NCI-H2227 treated with DMSO at 0.1 percent for 48 hours (cell line): Measurements from ENCODE around the gene DUS1L.
A peak's percentile ranks its signal among the peaks of the same experiment; 100 is the strongest.

Source experiments
- DNase-seq: peaks from one replicate; lab custom pipeline; 2025; lab: John Stamatoyannopoulos, UW

The DUS1L gene

DNA sequence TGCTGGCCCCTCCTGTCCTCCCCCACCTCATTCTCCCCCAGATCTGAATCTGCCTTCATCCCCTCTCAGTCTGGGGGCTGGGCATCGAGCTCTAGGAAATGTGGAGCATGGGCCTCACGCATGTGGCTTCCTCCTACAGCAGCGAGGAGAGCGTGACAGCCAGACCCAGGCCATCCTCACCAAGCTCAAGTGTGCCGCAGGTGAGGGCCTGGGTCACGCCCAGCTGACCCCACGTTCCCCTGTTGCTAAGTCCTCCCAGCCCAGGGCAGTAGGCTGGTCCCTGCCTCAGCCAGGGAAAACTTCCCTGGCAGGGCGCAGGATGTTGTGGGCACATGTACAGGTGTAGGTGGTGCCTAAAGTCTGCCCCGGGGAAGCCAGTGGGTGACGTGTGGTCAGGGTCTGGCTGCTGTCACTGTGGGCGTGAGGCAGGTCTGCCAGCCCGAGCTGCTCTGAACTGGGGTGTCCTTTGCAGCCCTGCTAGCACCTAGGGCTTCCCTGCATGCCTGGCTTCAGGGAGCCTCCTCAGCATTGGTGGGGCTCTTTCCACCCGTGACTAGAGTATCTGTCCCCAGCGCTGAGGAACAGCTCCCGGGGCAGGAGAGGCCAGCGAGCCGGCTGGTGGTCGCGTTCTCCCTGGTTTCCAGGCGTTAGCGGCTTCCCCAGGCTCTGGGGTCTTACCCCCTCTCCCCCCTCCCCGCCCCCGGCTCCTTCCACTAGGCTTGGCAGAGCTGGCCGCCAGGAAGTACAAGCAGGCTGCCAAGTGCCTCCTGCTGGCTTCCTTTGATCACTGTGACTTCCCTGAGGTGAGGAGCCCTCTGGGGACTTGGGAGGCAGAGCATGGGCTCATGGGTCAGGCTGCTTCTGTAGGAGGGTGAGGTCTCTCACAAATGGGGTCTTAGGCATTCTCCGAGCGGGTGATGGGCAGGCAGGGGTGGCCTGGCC, 10.3 kb downstream of the DUS1L start:
- DNase-seq = no peak

DNA sequence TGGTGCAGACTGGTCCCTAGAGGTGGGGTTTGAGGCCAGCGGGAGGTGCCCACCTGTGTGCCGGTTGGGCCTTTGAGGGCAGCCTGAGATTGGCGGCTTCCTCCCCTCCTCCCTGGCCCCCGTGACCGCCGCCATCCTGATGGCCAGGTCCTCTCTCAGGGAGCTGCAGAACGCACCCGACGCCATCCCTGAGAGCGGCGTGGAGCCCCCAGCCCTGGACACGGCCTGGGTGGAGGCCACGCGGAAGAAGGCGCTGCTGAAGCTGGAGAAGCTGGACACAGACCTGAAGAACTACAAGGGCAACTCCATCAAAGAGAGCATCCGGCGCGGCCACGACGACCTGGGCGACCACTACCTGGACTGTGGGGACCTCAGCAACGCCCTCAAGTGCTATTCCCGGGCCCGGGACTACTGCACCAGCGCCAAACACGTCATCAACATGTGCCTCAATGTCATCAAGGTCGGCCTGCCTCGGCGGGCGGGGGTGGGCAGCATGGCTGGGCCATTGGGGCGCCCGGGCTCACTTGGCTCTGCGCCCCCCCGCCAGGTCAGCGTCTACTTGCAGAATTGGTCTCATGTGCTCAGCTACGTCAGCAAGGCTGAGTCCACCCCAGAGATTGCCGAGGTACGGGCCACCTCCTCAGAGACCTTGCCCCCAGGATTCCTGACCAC, 11.1 kb downstream of the DUS1L start:
- no peak for DNase-seq

DNA sequence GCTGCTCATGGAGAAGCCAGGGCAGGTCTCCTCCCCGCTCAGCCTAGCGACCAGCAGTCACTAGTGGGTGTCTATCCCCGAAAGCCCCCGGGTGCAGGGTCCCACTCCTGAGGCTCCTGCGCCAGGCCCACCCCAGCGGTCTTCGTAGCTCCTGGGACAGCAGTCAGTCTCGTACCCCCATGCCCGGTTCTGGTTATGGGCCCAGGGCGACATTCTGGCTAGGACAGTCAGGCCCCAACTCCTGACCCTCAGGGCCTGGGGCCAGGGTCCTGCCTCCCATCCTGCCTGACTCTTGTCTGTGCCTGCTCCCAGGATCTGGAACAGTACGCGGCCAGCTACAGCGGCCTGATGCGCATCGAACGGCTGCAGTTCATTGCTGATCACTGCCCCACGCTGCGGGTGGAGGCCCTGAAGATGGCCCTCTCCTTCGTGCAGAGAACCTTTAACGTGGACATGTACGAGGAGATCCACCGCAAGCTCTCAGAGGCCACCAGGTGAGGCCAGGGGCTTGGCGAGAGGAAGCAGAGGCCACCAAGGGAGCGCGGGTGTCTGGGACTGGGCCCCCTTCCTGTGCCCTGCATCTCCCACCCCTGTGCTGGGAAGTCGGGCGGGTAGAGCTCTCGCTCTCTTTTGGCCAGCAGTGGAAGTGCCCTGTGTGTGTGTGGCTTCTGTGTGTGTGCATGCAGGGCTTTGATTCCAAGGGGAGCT, 11.9 kb downstream of the DUS1L start:
- no peak for DNase-seq

DNA sequence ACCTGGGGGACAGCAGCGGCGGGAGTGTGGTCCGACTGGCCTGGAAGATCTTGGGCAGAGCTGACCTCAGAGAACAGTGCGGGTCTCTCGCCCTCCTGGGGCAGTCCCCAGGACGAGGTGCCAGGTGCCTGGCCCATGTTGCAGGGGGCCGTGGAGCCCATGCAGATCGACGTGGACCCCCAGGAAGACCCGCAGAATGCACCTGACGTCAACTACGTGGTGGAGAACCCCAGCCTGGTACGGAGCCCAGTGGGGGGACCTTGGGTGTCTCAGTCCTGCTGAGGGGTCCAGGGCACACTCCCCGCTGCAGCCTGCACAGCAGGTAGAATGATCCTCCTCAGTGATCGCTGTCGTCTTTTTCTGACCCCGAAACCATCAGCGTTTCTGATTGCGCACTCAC, 12.5 kb downstream of the DUS1L start:
- no peak for DNase-seq

DNA sequence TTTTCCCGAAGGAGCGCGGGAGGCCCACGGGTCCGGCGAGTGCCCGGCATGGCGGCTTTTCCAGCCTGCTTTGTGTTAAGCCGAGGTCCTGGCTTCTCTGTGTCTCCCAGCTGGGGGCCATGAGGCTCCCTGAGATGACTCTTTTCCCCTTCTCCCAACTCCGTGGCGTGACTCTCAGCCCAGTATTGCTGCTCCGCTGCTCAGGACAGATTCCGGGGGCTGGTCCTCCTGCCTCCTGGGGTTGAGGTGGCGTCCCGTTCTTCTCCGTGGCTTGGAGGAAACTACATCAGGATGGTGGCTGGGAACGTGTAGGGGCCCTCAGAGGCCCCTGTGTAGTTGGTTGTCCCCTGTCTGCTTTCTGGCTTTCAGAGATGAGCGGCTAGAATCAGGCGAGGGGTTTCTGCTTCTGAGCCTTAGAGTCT, 13.0 kb downstream of the DUS1L start:
- DNase-seq = no peak

DNA sequence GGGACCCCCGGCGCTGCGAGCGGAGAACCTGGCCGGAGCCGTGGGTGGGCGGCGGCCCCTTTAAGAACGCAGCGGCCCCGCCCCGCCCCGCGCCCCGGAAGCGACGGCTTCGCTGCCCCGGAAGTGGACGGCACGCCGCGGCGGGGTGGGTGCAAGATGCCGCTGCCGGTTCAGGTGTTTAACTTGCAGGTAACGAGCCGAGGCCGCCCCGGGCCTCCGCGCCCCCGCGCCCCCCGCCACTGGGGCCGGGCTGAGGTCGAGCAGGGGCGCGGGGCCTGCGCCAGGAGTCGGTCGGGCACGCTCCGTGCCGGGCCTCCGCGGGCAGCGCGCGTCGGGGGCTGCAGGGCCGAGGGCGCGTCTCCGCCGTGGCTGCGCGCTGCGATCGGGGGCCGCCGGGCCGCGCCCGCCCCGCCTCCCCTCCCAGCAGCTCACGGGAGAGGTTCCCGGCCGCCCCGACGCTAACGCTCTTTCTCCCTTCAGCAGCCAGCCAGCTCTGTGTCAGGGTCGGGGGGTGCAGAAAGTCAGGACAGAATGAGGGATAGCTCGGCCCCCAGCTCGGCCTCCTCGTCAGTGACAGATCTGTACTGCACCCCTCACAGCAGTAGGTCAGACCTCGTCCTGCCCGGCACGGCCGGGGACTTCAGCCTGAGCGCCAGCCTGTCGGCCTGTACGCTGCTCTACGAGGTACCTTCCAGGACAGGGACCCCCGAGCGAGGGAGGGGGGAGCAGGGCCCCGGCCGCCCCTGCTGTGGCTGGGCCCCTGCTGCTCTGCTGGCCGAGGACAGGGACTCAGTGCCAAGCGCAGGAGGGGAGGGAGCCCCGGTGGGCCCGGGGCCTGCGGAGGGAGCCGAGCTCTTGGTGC, 13.6 kb downstream of the DUS1L start, which contains the start of the genes GPS1 and RFNG:
GPS1 (plus strand) TSS at position 123 of the 862 bp plus-strand sequence; CDS start at position 157, 34 bp downstream.
RFNG (minus strand) TSS at position 36 of the 862 bp plus-strand sequence. CDS start 45 bp downstream, outside the sequence.
- peak; percentile 67 for DNase-seq

DNA sequence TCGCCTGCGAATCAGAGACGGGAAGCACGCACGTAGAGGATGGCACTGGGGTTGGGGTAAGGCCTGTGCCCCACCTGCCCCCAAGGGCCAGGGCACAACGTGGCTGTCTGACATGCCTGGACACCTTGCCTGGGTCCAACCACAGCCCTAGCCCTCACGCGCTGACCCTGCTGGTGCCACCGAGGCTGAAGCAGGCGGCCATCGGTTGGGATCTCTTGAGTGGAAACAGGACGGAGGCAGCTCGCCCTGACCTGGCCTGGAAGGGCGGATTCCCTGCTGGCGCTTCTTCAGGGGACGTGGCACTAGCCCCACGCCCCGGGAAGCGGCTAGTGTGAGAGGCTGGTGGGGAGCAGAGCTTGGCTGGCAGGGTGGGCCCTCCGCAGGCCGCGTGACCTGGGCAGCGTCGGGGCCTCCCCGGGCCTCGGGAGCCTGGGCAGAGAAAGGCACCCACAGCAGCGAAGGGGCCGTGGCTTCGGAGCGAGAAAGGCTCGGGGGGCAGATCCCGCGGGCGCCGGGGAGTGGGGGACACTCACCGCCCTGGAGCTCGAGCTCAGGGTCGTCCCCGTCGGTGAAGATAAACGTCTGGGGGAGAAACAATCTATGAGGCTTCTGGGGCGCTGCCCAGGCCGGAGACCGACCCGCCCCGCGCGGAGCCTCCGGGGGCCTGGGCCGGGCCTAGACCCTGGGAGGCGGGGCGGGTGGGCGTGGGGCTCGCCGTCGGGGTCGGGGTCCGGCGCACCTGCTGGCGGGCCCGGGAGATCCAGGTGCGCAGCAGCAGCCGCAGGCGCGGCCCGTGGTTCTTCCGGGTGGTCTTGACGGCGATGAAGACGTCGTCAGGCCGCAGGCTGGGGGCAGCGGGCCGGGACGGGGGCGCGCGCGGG, 14.6 kb downstream of the DUS1L start:
- DNase-seq = no peak

DNA sequence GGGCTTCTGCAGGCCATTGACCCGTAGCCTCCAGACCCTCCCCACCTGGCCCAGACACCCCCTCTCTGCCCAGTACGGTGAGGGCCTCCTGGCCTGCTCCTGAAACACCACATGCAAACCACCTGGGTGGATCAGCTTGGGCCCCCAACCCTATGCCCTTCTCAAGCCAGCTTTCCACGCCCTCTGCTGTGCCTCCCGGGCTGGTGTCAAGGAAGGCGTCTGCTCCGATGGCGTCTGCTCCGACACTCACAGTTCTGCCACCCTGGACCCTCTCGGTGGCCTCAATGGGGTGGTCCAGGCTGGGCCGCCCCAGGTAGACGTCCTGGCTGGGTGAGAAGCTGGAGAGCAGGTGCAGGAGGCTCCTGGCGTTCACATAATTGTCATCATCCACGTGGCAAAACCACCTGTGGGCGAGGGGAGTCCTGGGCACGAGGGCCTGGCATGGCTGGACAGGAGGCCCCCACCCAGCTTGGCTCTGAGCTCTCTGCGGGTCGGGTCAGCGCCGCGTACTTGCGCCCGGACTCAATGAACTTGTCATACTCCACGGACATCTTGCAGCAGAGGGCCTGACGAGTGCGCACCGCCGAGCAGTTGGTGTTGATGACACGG, 15.3 kb downstream of the DUS1L start:
- no peak for DNase-seq

DNA sequence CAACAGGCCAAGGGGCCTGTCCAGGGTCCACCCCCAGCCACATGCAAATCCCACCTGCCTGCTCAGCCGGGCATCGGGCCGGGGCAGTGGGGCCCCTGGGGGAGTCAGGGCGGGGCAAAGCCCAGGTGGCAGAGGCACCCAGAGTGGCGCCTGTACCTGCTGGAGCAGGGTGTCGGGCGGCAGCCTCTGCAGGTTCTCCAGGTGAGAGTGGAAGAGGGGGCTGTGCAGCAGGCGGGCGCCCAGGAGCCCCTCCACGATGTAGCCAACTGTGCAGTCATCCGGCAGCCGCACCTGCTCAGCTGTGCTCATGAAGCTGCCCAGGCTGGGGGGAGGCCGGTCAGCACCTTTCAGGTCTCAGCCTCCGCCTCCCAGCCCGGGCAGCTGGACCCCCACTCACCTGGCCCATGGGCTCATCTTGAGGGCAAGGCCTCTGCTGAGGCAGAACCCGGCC, 16.1 kb downstream of the DUS1L start:
- no peak for DNase-seq

DNA sequence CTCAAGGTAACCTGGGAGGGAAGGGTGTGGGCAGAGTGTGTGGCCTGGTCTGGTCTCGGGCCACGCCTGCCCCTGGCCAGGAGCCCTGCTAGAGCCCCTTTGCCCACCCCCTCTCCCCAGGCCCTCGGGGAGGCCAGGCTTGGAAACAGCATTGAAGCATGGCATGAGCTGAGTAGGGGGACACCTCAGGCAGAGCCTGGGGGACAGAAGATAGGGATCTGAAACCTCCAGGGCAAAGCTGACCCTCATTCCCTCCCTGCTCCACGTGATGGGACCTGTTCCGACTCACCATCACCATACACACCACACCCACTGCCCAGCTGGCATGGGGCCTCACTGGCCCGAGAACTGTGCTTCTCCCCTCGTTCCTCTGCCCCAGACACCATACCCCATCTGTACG, 16.5 kb downstream of the DUS1L start:
- DNase-seq = no peak

DNA sequence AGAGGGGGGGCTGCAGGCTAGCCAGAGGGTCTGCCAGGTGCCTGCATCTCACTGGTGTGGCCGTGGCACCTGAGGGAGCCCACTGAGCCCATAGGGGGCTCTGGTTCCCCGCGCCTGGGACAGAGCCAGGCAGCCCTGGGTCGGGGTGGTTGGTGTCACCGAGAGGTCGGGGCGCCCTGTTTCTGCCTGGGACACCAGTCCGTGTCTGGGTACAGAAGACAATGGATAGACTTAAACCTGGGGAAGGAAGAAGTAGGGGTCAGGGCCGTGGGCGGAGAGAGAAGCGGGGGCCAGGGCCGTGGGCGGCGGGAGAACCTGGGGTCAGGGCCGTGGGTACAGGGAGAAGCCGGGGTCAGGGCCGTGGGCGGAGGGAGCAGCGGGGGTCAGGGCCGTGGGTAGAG, 17.0 kb downstream of the DUS1L start:
- no peak for DNase-seq

DNA sequence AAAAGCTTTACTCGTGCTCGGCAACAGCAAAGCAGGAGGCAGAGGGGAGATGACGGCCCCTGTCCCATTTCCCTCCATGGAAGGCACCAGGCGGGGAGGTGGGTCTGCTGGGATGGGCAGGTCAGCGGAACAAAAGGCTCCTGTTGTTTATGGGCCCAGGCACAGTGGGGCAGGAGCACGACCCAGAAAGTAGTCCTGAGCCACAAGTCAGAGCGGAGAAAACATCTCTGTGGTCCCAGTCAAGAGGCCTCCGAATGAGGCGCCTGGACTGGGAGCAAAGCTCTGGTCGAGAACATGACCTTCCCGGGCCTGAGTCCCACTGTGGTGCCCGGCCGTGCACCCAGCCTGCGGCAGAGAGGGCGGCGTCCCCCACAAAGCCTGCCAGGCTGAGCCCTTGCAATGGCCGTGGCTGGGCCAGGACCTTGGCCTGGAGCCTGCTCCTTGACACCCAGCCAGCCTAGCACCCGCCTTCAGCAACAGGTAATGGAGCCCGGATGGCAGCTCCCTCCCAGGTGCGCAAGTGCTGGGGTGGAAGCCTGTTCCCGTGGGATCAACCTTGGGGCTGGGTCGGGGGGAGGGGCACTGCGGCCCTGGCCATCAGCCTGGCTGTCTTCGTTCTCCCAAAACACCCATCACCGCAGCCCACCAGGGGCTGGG, 17.6 kb downstream of the DUS1L start:
- no peak for DNase-seq

DNA sequence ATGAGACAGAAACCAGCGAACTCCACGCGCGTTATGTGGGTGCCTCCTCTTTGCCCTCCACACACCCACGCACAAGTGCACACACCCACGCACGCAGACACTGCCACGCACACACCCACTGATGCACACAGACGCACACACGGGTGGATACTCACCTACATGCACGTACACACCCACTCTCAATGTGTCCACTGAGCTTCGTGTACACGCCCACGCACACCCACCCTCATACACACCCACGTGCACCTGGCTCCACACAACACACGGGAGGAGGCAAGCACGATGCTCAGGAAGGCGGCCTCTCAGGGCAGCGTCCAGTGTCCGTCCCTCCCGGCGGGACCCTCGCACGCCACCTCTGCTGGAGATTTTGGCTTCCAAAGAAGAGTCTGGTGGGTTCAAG, 18.2 kb downstream of the DUS1L start:
- DNase-seq = no peak

DNA sequence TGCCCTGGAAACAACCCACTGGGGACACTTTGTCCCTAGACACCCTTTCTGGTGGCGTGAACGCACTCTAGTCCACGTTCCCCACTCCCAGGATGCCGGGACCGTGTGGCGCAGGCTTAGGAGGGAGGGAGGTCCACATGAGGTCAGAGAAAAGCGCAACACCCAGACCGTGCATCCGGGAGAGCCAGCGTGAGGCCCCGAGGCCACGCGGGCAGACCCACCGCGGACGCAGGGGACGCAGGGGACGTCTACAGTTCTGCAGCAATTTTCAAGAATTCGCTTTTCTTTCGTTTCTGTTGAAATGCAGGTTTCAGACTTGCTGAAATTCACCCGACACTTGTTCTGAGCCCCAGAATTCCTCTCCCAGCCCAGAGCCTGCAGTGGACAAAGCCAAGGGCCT, 18.7 kb downstream of the DUS1L start:
- no peak for DNase-seq

DNA sequence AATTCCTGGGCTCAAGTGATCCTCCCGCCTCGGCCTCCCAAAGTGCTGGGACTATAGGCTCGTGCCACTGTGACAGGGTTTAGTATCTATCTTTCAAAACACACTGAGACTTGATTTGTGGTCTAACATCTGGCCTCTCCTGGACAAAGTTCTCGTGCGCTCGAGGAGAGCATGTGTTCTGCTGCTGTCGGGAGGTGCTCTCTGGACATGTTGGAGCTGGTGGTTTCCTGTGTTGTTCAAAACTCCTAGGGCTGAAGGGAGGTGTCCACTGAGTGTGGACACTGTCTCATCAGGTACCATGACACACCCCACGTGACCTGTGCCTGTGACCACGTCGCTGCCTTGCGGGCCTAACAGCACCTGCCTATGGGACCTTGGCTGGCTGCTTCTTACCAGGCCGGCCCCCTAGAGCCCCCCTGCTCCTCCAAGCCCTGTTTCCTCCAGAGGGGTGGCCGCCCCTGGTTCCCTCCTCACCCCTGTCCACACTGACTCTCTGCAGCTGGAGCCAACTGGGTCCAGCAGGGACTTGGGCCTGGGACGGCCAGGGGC, 19.6 kb downstream of the DUS1L start:
- no peak for DNase-seq

DNA sequence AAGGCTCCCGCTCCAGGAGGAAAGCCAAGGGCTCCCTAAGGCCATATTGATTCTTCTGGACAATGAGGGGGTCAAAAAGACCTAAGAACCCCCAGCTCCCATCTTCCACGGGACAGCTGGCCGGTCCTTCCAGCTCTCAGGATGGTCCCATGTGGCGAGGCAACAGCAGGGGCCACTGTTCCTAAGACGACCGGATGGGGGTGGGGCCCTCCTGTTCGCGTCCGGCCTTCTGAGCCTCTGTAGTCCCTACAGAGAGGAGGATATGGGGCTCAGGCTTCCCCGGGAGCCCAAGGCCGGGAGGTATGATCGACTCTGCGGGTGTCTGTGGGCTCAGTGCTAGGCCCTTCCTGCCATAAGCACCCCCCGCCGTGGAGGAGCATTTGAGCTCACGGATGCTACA, 22.1 kb downstream of the DUS1L start:
- DNase-seq = no peak

DNA sequence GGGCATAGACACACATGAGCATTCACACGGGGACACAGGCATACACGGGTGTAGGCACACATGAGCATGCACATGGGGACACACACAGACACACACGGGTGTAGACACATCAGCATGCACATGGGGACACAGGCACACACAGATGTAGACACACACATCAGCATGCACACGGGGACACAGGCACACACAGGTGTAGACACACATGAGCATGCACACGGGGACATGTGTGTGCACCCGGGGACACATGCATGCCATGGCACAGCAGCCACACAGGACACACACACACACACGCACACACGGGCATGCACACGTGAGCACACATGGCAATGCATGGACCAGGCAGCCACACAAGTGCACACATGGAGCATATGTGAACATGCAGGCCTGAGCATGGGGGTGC, 23.0 kb downstream of the DUS1L start:
- DNase-seq = no peak

DNA sequence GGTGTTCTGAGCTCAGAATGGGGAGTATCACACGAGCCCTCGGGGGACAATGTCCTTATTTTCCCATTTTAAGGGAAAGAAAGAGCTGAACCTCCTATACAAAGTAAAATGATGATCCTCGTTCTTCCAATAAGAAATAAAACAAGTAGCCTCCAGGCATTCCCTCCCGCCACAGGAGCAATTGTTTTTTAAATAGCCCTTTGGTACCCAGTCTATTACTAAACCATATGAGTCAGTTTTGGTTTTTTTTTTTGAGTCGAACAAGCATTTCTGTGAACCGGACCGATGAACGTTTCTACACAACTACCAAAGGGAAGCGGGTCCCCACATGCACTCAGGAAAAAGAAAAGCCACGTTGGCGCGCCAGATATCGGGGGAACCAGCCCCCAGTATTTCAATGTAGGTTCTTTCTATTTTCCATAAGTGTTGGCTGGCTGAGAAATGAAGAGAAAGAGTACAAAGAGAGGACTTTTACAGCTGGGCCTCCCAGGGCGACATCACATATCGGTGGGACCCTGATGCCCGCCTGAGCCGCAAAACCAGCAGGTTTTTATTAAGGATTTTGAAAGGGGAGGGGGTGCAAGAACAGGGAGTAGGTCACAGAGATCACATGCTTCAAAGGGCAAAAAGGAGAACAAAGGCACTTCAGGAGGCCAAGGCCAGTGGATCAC, 24.3 kb downstream of the DUS1L start:
- no peak for DNase-seq
